ENCODE measurements around the gene MYBPC2. TPM values are rescaled to one million over a fixed set of nuclear protein-coding genes. Genes with fewer than 3 reads are reported as not detected.

MYBPC2 gene
- total RNA-seq, 1 donor from 2014 or later, result 0.77 TPM

DNA sequence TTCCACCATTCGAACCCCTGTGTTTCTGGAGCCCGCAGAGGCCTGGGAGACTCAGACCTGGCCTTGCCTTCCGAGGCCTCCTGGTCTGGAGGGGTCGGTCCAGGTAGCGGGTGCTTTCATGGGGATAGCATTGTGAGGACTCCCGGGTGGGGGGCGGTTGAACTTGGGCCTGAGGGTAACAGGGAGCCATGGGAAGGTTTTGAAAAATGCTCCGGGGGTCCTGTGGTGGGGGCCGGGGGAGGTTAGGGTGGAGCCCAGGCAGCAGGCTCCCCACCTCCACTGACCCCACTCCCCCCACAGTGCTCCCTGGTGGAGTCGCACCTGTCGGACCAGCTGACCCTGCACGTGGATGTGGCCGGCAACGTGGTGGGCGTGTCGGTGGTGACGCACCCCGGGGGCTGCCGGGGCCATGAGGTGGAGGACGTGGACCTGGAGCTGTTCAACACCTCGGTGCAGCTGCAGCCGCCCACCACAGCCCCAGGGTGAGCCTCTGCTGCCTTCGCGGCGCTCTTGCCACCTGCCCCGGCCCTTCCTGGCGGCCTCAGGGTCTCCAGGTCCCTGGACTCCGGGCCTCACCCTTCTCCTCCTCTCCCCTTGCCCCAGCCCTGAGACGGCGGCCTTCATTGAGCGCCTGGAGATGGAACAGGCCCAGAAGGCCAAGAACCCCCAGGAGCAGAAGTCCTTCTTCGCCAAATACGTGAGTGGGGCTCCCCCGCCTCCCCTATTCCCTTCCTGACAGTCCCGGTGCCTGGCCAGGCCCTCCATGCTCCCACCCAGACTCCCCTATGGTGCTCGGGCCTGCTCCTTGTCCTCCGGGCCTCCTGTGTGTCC, 47.8 kb downstream of the MYBPC2 start:
- Mint-ChIP-seq H3K27ac (no peak overlapping the region), H3K27me3 (ENCODE audit: insufficient read depth, low read depth) (peaks cover 5% of the 10 kb centered on the region), H3K36me3 (peaks cover 26% of the 10 kb centered on the region), H3K4me1 (peaks cover 12% of the 10 kb centered on the region), H3K9me3 (peaks cover 21% of the 10 kb centered on the region), H3K4me3 (no peak overlapping the region)
- Histone ChIP-seq H3K79me2 (ENCODE audit: low read depth) (peaks cover 32% of the 10 kb centered on the region), H3K4me2 (no peak overlapping the region), H3K27ac (no peak overlapping the region), H3K4me1 (peaks cover 4% of the 10 kb centered on the region), H3K27me3 (no peaks in the 10 kb centered on the region), H3K4me3 (no peak overlapping the region), H3F3A (ENCODE audit: low read depth) (peaks cover 18% of the 10 kb centered on the region), H2AFZ (replicated peaks) (no peak overlapping the region), H4K20me1 (ENCODE audit: low read depth) (peaks cover 14% of the 10 kb centered on the region), H3K9ac (no peak overlapping the region), H3K36me3 (no peaks in the 10 kb centered on the region), H3K9me3 (ENCODE audit: low read depth) (no peaks in the 10 kb centered on the region)
- TF ChIP-seq EZH2phosphoT487 (IDR thresholded peaks at IDR 0.05) (no peak), EZH2 (IDR thresholded peaks at IDR 0.05) (no peak)
- TF ChIP-seq, protein P1, sequence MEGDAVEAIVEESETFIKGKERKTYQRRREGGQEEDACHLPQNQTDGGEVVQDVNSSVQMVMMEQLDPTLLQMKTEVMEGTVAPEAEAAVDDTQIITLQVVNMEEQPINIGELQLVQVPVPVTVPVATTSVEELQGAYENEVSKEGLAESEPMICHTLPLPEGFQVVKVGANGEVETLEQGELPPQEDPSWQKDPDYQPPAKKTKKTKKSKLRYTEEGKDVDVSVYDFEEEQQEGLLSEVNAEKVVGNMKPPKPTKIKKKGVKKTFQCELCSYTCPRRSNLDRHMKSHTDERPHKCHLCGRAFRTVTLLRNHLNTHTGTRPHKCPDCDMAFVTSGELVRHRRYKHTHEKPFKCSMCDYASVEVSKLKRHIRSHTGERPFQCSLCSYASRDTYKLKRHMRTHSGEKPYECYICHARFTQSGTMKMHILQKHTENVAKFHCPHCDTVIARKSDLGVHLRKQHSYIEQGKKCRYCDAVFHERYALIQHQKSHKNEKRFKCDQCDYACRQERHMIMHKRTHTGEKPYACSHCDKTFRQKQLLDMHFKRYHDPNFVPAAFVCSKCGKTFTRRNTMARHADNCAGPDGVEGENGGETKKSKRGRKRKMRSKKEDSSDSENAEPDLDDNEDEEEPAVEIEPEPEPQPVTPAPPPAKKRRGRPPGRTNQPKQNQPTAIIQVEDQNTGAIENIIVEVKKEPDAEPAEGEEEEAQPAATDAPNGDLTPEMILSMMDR (IDR thresholded peaks at IDR 0.05), result no peak
- DNase-seq (ENCODE audit: low spot score), result no peak

- Histone ChIP-seq H2AFZ (replicated peaks) (no peak overlapping the region), H3F3A (ENCODE audit: low read depth) (peaks cover 12% of the 10 kb centered on the region), H4K20me1 (ENCODE audit: low read depth) (peaks cover 14% of the 10 kb centered on the region), H3K4me2 (no peak overlapping the region), H3K4me1 (peaks cover 4% of the 10 kb centered on the region), H3K36me3 (no peaks in the 10 kb centered on the region), H3K27ac (no peak overlapping the region), H3K79me2 (ENCODE audit: low read depth) (peaks cover 32% of the 10 kb centered on the region), H3K9me3 (ENCODE audit: low read depth) (peaks cover 5% of the 10 kb centered on the region), H3K9ac (no peak overlapping the region), H3K27me3 (peaks cover 3% of the 10 kb centered on the region), H3K4me3 (no peak overlapping the region)
- TF ChIP-seq EZH2 (IDR thresholded peaks at IDR 0.05) (no peak), EZH2phosphoT487 (IDR thresholded peaks at IDR 0.05) (no peak)
- TF ChIP-seq, protein P1 (IDR thresholded peaks at IDR 0.05), result no peak
- Mint-ChIP-seq H3K9me3 (peaks cover 28% of the 10 kb centered on the region), H3K4me1 (peaks cover 11% of the 10 kb centered on the region), H3K27me3 (ENCODE audit: insufficient read depth, low read depth) (peaks cover 1% of the 10 kb centered on the region), H3K36me3 (peaks cover 33% of the 10 kb centered on the region), H3K4me3 (no peak overlapping the region), H3K27ac (no peak overlapping the region)
- no peak for DNase-seq (ENCODE audit: low spot score)
These were observed 48.9 kb downstream of the MYBPC2 start for GRCh38 chr19:50481351-50482149.

DNA sequence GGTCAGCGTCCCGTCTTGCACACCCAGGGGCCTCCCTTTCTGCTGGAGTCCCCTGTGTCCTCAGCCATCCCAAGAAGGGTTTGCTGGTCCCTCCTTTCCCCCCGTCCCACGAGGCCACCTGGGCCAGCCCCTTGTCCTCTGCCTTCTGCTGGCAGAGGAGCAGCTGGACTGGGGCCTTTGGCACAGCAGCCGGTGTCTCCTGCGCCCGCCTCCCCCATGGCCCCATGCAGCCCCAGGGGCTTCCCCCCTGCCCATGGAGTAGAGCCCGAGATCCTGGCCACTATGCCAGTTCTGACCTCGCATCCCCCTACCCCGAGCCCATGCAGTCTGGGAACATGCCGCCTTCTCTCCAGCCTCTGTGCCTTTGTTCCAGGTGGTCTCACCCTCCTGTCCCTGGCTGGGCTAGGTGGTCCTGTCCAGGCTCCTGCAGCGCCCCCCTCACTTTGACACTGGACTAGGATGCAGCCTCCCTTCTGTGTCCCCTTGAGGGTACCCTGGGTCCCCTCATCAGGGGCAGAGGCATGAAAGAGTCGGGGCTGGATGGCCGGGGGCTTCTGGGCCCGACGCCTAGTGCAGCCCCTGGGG, 49.7 kb downstream of the MYBPC2 start:
- H3K4me2 ChIP-seq, result no peak overlapping the region
- H3K79me2 ChIP-seq (ENCODE audit: low read depth), result peaks cover 26% of the 10 kb centered on the region
- H3K4me3 ChIP-seq, result no peak overlapping the region
- H3K36me3 Mint-ChIP-seq, result peaks cover 34% of the 10 kb centered on the region
- H4K20me1 ChIP-seq (ENCODE audit: low read depth), result peaks cover 10% of the 10 kb centered on the region
- H2AFZ ChIP-seq (replicated peaks), result no peak overlapping the region
- H3K27me3 ChIP-seq, result peaks cover 11% of the 10 kb centered on the region
- H3K4me1 ChIP-seq, result peaks cover under 1% of the 10 kb centered on the region
- H3K27me3 Mint-ChIP-seq (ENCODE audit: insufficient read depth, low read depth), result no peaks in the 10 kb centered on the region
- H3F3A ChIP-seq (ENCODE audit: low read depth), result peaks cover 11% of the 10 kb centered on the region
- H3K36me3 ChIP-seq, result no peaks in the 10 kb centered on the region
- no peak for TF ChIP-seq EZH2 (IDR thresholded peaks at IDR 0.05)
- TF ChIP-seq EZH2phosphoT487 (IDR thresholded peaks at IDR 0.05), result no peak
- TF ChIP-seq, protein P1 (IDR thresholded peaks at IDR 0.05), result no peak
- H3K9me3 ChIP-seq (ENCODE audit: low read depth), result peaks cover 9% of the 10 kb centered on the region
- H3K9ac ChIP-seq, result no peak overlapping the region
- peaks cover 10% of the 10 kb centered on the region for H3K4me1 Mint-ChIP-seq
- no peak overlapping the region for H3K4me3 Mint-ChIP-seq
- no peak for DNase-seq (ENCODE audit: low spot score)
- H3K27ac ChIP-seq, result no peak overlapping the region
- no peak overlapping the region for H3K27ac Mint-ChIP-seq
- H3K9me3 Mint-ChIP-seq, result peaks cover 29% of the 10 kb centered on the region

All from neural progenitor cell (in vitro differentiated cells).